Uterus (tissue), 2 donors: ENCODE measurements around the gene JARID2.

Source experiments
- CTCF ChIP-seq, 4 experiments: fragments of 200-600 bp in 2 of 4; fragments of 450-650 bp in 2 of 4; sonication (generic) in 2 of 4; IDR thresholded peaks; one replicate each; pipeline ENCODE4 v1.5.1; 2016 to 2019; ENCODE audit warnings: antibody characterized with exemption in 4 of 4, mild to moderate bottlenecking in 2 of 4, moderate library complexity in 1 of 4
- POLR2A ChIP-seq, 2 donors: fragments of 450-650 bp; IDR thresholded peaks; one replicate each; pipeline ENCODE4 v1.6.1; 2016; ENCODE audit warnings: antibody characterized with exemption in 2 of 2, mild to moderate bottlenecking in 1 of 2, moderate library complexity in 1 of 2

GRCh38 chr6:15461127-15461944, 215.5 kb downstream of the JARID2 start:
- TF ChIP-seq CTCF (IDR thresholded peaks at IDR 0.05) (no peak), POLR2A (IDR thresholded peaks at IDR 0.05) (no peak)
